KMS-11 (cell line): ENCODE data around the gene FXYD1.

Experiments used
- H2AFZ ChIP-seq: fragments of 200-600 bp; sonication (generic); 2 replicates; pipeline ENCODE4 v1.6.1; 2016; ENCODE audit warnings: antibody characterized with exemption, mixed run types, low read depth
- H3K27ac ChIP-seq: fragments of 200-600 bp; sonication (generic); 2 replicates; pipeline ENCODE4 v1.6.1; 2016; ENCODE audit warnings: mild to moderate bottlenecking, mixed run types
- H3K27me3 ChIP-seq: fragments of 200-600 bp; sonication (generic); 2 replicates; pipeline ENCODE4 v1.6.1; 2017; ENCODE audit warnings: mild to moderate bottlenecking, low read depth, mixed run types, moderate library complexity; ENCODE audit not compliant: insufficient read depth
- H3K36me3 ChIP-seq: fragments of 200-600 bp; sonication (generic); 2 replicates; pipeline ENCODE4 v1.6.1; 2017; ENCODE audit warnings: mild to moderate bottlenecking, mixed run types; ENCODE audit not compliant: insufficient read depth
- H3K4me1 ChIP-seq: fragments of 200-600 bp; sonication (generic); 2 replicates; pipeline ENCODE4 v1.6.1; 2016; ENCODE audit warnings: mild to moderate bottlenecking, low read depth, mixed run types; ENCODE audit not compliant: poor library complexity, severe bottlenecking
- H3K4me2 ChIP-seq: fragments of 200-600 bp; sonication (generic); 2 replicates; pipeline ENCODE4 v1.7.0; 2016; ENCODE audit warnings: mild to moderate bottlenecking, mixed run types
- H3K4me3 ChIP-seq: fragments of 200-600 bp; sonication (generic); IDR thresholded peaks from 2 replicates; pipeline ENCODE4 v1.6.1; 2017; ENCODE audit warnings: low read depth, low read length, mixed read lengths; ENCODE audit not compliant: insufficient read depth
- H3K79me2 ChIP-seq: fragments of 200-600 bp; sonication (generic); 2 replicates; pipeline ENCODE4 v1.6.1; 2016; ENCODE audit warnings: low read depth, mixed run types; ENCODE audit not compliant: insufficient read depth
- H3K9ac ChIP-seq: fragments of 200-600 bp; sonication (generic); 2 replicates; pipeline ENCODE4 v1.6.1; 2016; ENCODE audit warnings: mild to moderate bottlenecking, mixed run types
- H4K20me1 ChIP-seq: fragments of 200-600 bp; sonication (generic); 2 replicates; pipeline ENCODE4 v1.6.1; 2016; ENCODE audit warnings: mild to moderate bottlenecking, mixed run types; ENCODE audit not compliant: insufficient read depth
- CTCF ChIP-seq: fragments of 200-600 bp; sonication (generic); conservative IDR thresholded peaks from 2 replicates; pipeline ENCODE4 v1.6.1; 2017; ENCODE audit warnings: low read depth, mild to moderate bottlenecking, antibody characterized with exemption, low read length, moderate library complexity, mixed read lengths

FXYD1 gene

GRCh38 chr19:35106898-35107541 lies 31.6 kb upstream of the FXYD1 start:
- H4K20me1 ChIP-seq: no peaks in the 10 kb centered on the region
- no peaks in the 10 kb centered on the region for H3K4me1 ChIP-seq
- no peak overlapping the region for H3K27ac ChIP-seq
- peaks cover 13% of the 10 kb centered on the region; the same call in 1 of the 2 replicates for H3K27me3 ChIP-seq
- TF ChIP-seq CTCF: no peak
- H3K79me2 ChIP-seq: no peaks in the 10 kb centered on the region
- no peak overlapping the region for H3K9ac ChIP-seq
- no peak overlapping the region for H3K4me3 ChIP-seq
- H3K36me3 ChIP-seq: no peaks in the 10 kb centered on the region
- no peak overlapping the region for H3K4me2 ChIP-seq
- H2AFZ ChIP-seq: no peak overlapping the region

DNA sequence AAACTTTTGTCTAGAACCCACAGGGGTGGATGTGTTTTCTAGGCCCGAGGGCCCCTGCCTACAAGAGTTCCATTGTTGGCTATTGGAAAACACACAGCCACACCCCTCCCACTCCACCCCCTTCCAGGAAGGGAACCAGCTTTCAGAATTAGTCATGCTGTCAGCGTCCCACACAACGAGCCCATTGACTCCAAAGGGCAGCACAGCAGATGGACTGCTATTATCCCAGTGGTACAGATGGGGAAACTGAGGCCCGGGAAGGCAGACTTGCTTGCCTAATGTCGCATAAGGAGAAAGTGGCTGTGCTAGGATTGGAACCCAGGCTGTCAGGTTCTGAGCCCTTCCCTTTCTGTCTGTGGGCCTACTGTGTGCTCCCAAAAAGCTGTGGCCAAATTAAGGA lies 31.1 kb upstream of the FXYD1 start:
- Histone ChIP-seq H4K20me1 (no peaks in the 10 kb centered on the region), H3K4me3 (no peak overlapping the region), H3K27me3 (peaks cover 15% of the 10 kb centered on the region; the same call in 1 of the 2 replicates), H2AFZ (no peak overlapping the region), H3K36me3 (no peaks in the 10 kb centered on the region), H3K4me1 (no peaks in the 10 kb centered on the region), H3K4me2 (no peak overlapping the region), H3K9ac (no peak overlapping the region), H3K79me2 (no peaks in the 10 kb centered on the region), H3K27ac (no peak overlapping the region)
- no peak for TF ChIP-seq CTCF

GRCh38 chr19:35108730-35109129 lies 29.9 kb upstream of the FXYD1 start:
- no peak overlapping the region for H3K4me3 ChIP-seq
- H3K27me3 ChIP-seq: peaks cover 13% of the 10 kb centered on the region; the same call in 1 of the 2 replicates
- no peaks in the 10 kb centered on the region for H3K4me1 ChIP-seq

GRCh38 chr19:35109395-35110112 lies 29.1 kb upstream of the FXYD1 start:
- Histone ChIP-seq H4K20me1 (no peaks in the 10 kb centered on the region), H3K27me3 (peaks cover 13% of the 10 kb centered on the region; the same call in 1 of the 2 replicates), H3K4me1 (no peaks in the 10 kb centered on the region), H3K4me2 (no peak overlapping the region), H3K4me3 (no peak overlapping the region), H3K36me3 (no peaks in the 10 kb centered on the region), H2AFZ (no peak overlapping the region), H3K9ac (no peak overlapping the region), H3K27ac (no peak overlapping the region), H3K79me2 (no peaks in the 10 kb centered on the region)
- TF ChIP-seq CTCF: no peak

More at GRCh38 chr19:35108730-35109129, 29.9 kb upstream of the FXYD1 start:
- no peak for TF ChIP-seq CTCF
- Histone ChIP-seq H3K9ac (no peak overlapping the region), H4K20me1 (no peaks in the 10 kb centered on the region), H3K27ac (no peak overlapping the region), H3K4me2 (no peak overlapping the region), H3K79me2 (no peaks in the 10 kb centered on the region), H3K36me3 (no peaks in the 10 kb centered on the region), H2AFZ (no peak overlapping the region)
